ENCODE results near the gene MMP24.
"Not testable (repeated sequence)": the region's sequence is repeated elsewhere in the genome, so short reads cannot be mapped to it uniquely, and the experiment has no call there.

The MMP24 gene

DNA sequence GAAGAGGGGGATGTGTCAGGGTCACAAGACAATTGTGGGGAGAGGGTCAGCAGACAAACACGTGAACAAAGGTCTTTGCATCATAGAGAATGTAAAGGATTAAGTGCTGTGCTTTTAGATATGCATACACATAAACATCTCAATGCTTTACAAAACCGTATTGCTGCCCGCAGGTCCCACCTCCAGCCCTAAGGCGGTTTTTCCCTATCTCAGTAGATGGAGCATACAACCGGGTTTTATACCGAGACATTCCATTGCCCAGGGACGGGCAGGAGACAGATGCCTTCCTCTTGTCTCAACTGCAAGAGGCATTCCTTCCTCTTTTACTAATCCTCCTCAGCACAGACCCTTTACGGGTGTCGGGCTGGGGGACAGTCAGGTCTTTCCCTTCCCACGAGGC, 35.8 kb downstream of the MMP24 start:
- not testable (repeated sequence) for DNase-seq

- not testable (repeated sequence) for DNase-seq
Observed at GRCh38 chr20:35262731-35263531, 36.4 kb downstream of the MMP24 start.

- no peak for DNase-seq
Observed at GRCh38 chr20:35263532-35264341, 37.2 kb downstream of the MMP24 start.

GRCh38 chr20:35264755-35265154, 38.3 kb downstream of the MMP24 start:
- no peak for DNase-seq

GRCh38 chr20:35267092-35267491, 40.6 kb downstream of the MMP24 start:
- DNase-seq: no peak

GRCh38 chr20:35269055-35269781, 42.7 kb downstream of the MMP24 start:
- peak; percentile 31 to 52 for DNase-seq

DNA sequence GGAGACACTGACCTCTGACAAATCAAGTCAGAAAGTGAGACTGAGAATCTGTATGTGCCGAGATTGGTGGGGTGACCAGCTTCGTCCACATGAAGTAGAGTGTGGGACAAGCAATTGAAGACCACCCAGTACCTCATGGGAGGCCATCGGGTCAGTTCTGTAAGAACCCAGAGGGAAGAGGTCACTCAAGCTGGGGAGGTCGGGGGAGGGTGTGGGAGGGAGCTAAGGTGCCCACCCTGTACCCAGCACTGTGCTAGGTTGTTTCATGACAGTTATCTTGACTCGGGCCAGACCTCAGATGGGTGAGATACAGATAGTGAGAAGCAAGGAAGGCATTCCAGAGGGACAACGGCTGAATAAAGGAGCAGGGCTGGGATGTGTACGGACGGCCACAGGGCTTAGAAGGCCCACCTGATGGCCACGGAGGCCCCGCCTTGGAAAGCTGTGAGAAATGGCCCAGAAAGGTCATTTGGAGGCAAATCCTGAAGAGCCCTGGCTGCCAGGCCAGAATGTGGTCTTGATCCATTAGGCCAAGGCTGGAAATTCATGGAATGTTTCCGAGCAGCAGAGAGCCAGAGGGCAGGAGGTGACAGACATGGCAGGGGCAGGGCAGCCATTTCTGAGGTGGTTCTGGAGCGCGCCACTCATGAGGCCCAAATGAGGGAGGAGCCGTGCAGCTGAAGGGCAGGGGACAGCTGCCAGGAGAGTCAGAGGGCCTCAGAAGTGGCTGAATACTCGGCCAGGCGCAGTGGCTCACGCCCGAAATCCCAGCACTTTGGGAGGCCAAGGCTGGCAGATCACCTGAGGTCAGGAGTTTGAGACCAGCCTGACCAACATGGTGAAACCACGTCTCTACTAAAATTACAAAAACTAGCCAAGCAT, 43.8 kb downstream of the MMP24 start:
- no peak for DNase-seq

DNA sequence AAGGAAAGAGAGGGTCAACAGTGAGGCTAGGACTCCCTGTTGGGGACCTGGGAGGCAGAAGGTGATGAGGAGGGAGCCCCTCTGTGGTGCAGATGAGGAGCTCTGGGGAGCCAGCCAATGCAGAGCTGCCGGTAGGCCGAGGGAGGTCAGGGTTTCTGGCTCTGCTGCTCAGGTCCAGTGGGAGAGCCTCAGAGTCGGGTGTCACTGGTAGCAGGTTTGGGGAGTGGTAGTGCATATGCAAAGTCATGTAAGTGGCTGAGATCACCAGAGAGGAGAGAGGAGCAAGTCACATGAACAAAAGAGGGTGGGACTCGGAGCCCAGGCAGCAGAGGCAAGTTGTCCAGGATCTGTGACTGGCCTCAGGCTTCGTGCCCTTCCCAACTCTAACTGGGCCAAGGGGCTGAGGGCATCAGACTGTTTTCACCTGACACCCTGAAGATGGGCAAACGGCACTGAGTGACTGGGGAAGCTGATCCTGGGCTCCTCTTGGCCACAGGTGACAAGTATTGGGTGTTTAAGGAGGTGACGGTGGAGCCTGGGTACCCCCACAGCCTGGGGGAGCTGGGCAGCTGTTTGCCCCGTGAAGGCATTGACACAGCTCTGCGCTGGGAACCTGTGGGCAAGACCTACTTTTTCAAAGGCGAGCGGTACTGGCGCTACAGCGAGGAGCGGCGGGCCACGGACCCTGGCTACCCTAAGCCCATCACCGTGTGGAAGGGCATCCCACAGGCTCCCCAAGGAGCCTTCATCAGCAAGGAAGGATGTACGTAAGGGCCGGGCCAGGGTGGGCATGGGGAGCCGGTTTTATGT, 44.8 kb downstream of the MMP24 start:
- DNase-seq: no peak

GRCh38 chr20:35271904-35272303, 45.4 kb downstream of the MMP24 start:
- DNase-seq: no peak

DNA sequence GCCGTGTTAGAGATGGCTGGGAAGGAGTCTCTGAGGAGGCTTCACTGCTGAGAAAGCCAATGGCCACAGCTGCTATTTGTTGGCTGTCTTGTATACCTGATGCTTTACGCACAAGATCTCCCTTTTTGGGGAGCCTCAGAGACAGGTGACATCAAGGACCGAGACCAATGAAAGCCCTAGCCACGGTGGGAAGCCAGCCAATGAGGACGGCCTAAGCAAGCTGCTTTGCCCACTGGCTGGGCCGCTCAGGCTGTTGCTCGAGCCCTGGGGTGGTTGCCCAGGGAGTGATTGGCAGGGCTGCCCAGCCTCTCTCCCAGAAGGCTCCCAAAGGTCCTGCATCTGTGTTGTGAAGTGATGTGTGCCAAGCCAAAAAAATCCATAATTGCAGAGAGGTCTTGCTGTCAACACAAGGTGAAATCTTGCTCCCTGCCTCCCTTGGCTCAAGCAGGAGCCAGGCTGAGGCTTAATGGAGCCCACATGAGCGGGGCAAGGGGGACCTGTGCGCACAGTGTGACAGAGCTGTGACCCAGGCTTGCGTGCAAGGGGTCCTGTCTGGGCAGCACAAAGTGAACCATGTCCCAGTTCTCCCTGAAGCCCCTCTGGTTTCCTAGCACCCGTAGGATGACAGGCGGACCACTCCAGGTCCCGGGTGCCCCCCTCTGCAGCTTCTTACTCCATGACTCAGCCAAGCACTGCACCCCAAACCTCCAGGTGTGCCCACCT, 47.1 kb downstream of the MMP24 start:
- no peak for DNase-seq

- DNase-seq: no peak
Observed at GRCh38 chr20:35274172-35275092, 47.9 kb downstream of the MMP24 start.

GRCh38 chr20:35275741-35276251, 49.3 kb downstream of the MMP24 start:
- no peak for DNase-seq

GRCh38 chr20:35276408-35276807, 49.9 kb downstream of the MMP24 start:
- no peak for DNase-seq

DNA sequence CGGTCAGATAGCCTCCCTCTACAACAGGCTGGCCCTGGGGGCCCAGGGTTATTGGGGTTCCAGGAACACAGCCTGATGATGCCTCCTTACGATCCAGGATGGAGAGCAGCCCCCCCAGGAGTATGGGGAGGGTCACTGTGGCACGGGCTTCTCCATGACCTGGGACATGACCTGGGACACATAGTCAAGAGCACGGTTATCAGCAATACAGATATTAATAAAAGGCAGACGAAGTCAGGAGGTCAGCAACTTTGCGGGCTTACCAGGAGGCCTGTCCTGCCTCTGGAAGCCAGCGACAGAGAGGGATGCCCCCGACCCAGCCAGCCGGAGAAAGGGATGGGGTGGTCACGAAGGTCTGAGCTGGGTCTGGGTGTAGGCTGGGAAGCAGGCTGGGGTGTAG, 50.6 kb downstream of the MMP24 start:
- no peak for DNase-seq

- peak; percentile 36 to 78 for DNase-seq
Observed at GRCh38 chr20:35277531-35278395, 51.3 kb downstream of the MMP24 start, which contains the start of gene MMP24OS. Gene MMP24OS (minus strand): TSS chr20:35278122. CDS start chr20:35277929, 193 bp downstream.

DNA sequence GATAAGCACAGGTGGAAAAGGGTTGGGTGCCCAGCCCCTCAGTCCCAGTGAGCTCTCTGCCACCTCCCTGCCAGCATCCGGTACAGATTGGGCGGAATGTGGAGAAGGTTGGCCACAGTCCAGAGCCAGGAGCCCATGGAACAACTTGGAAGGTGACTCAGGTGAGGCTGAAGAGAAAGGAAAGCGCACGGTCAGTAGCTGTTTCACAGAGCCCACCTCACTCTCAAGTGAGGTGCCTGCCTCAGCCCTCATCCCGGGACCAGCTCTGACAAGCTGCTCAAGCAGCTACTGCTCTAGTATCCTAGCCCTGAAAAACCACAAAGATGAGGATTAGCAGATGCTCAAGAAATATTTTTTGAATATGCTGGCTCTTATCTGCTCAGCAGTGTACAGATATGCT, 52.5 kb downstream of the MMP24 start:
- no peak for DNase-seq

GRCh38 chr20:35279533-35280174, 53.2 kb downstream of the MMP24 start:
- DNase-seq: no peak

DNA sequence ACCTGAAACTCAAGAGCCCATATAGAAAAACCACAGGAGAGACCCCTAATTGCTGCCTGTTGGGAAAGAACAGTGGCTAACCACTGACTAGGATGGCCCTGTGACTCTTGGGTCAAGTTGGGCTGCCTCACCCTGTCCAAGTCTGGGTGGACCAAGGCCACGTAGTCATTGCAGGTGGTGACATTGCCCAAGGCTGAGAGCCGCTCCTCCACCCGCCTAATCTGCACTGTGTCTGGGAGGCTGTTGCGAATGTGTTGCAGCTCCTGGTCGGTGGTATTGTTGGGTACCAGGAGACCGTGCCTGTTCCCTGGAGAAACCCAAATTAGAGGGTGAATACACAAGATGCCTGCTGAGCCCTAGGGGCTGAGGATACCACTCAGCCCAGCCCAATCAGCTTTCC, 54.0 kb downstream of the MMP24 start:
- DNase-seq: no peak
